Kidney (tissue), 14 donors: ENCODE data around the gene NDUFA12. TPM values are rescaled to one million over a fixed set of nuclear protein-coding genes. Genes with fewer than 3 reads are reported as not detected.

Experiments used
- DNase-seq, 5 donors: peaks; one replicate each; pipeline ENCODE4 v3.0.0-alpha.2; 2013 to 2020
- FAIRE-seq: peaks from 2 replicates; lab custom pipeline; 2012; peaks lifted over from hg19 to GRCh38; lab: Jason Lieb, UNC
- H3K27ac ChIP-seq, 2 donors: one replicate each; pipeline ENCODE4 v1.7.0; 2013; ENCODE audit warnings: low read depth in 2 of 2, low read length in 2 of 2, inconsistent platforms in 1 of 2
- H3K27me3 ChIP-seq: one replicate; pipeline ENCODE4 v1.7.1; 2013; ENCODE audit warnings: low read length, inconsistent platforms; ENCODE audit not compliant: control insufficient read depth, insufficient read depth
- H3K36me3 ChIP-seq, 3 donors: one replicate each; pipeline versions ENCODE4 v1.7.0 to v1.7.1; 2013; ENCODE audit warnings: low read length in 3 of 3, control low read depth in 1 of 3, inconsistent platforms in 1 of 3; ENCODE audit not compliant: insufficient read depth in 3 of 3, control insufficient read depth in 2 of 3
- H3K4me1 ChIP-seq, 3 donors: one replicate each; pipeline versions ENCODE4 v1.7.0 to v1.7.1; 2013; ENCODE audit warnings: low read length in 3 of 3, inconsistent platforms in 1 of 3, low read depth in 1 of 3; ENCODE audit not compliant: control insufficient read depth in 2 of 3, insufficient read depth in 2 of 3
- H3K4me3 ChIP-seq, 3 donors: one replicate each; pipeline versions ENCODE4 v1.7.0 to v1.8.1; 2013; ENCODE audit warnings: low read length in 3 of 3, control low read depth in 1 of 3, inconsistent platforms in 1 of 3
- H3K9ac ChIP-seq, 3 donors: one replicate each; pipeline versions ENCODE4 v1.7.0 to v1.7.1; 2013; ENCODE audit warnings: low read length in 3 of 3, control low read depth in 1 of 3, inconsistent platforms in 1 of 3
- H3K9me3 ChIP-seq, 3 donors: one replicate each; pipeline versions ENCODE4 v1.7.0 to v1.7.1; 2013; ENCODE audit warnings: low read length in 3 of 3, control low read depth in 1 of 3, inconsistent platforms in 1 of 3; ENCODE audit not compliant: control insufficient read depth in 2 of 3, insufficient read depth in 1 of 3
- CTCF ChIP-seq: IDR thresholded peaks from 3 replicates; pipeline ENCODE4 v1.5.1; 2012; ENCODE audit warnings: mild to moderate bottlenecking, moderate library complexity, borderline replicate concordance; ENCODE audit not compliant: insufficient read depth; ENCODE audit errors: extremely low read depth
- intact Hi-C: fragments of 100-400 bp; cut with DNase I; formaldehyde crosslinking; loops from one replicate; pipeline ENCODE4 v1.11.1; 2022
- polyA plus RNA-seq: library from polyadenylated mRNA; stranded (reverse); fragments of 350-450 nt; fragmentation: Illumina TruSeq; extraction: RNeasy Lipid Tissue Mini Kit (QIAGEN cat#74804); gene quantifications from one replicate; pipeline ENCODE4 v1.2.3, GENCODE V29; 2014; ENCODE audit warnings: low read depth, low replicate concordance; ENCODE audit not compliant: insufficient read depth
- total RNA-seq: library from RNA; stranded (reverse); fragmentation: NEBNext Ultra II Directional; extraction: Animal tissue kit (Norgen Biotek cat#: 25700); gene quantifications from one replicate; pipeline ENCODE4 v1.2.1, GENCODE V29; 2021
- donor health status: control.
- donor health status: control.
- donor health status: control.
- donor health status: control.
- donor health status: control.
- donor health status: DM: yes; HTN: yes; CAD: no.
- donor health status: Normal renal cell carcinoma (clear cell type).

NDUFA12 gene
- total and polyA plus RNA-seq, 2 donors from 2014 or later, result 79.0 to 246 TPM

DNA sequence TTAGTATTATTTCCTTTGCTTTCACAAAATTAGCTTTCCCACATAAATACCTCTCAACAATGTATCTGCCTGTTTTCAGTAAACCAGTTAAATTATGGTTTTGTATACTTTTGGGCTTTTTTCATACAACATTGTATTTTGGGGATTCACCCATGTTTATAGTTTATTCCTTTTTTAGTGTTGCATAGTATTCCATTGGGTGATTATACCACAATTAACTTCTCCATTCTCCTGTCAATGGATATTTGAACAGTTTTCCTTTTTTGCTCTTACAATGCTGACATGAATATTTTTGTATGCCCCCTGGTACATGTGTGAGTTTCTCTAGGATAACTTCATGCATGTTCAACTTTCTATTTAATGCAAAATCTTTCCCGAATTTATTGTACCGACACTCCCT is 12.6 kb upstream of the NDUFA12 start:
- H3K36me3 ChIP-seq, result no peaks in the 10 kb centered on the region
- H3K27ac ChIP-seq, result no peak overlapping the region
- no peaks in the 10 kb centered on the region for H3K27me3 ChIP-seq
- no peak for TF ChIP-seq CTCF
- no peak for FAIRE-seq
- H3K4me3 ChIP-seq, result no peak overlapping the region
- no peak overlapping the region for H3K9ac ChIP-seq
- no peak for DNase-seq
- H3K9me3 ChIP-seq, result no peaks in the 10 kb centered on the region
- H3K4me1 ChIP-seq, result no peaks in the 10 kb centered on the region
- intact Hi-C loops, result no loop called here

DNA sequence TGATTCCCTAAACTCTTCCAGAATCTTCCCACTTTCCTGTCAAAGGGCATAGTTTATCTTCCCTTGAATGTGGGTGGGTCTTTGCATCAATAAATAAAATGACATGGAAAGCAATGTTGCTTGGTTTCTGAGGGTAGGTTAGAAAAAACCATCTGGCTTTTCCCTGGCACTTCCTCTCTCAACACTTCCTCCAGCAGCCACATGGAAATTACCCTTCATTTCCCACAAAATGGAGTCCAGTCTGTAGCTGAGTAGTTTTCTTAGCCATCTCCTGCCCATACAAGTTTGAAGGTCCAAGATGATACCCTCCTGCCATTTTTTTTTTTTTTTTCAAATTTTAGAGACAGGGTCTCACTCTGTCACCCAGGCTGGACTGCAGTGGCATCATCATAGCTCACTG is 11.1 kb upstream of the NDUFA12 start:
- Histone ChIP-seq H3K27me3 (no peaks in the 10 kb centered on the region), H3K9ac (no peak overlapping the region), H3K4me1 (no peaks in the 10 kb centered on the region), H3K4me3 (no peak overlapping the region), H3K27ac (no peak overlapping the region), H3K36me3 (no peaks in the 10 kb centered on the region), H3K9me3 (no peaks in the 10 kb centered on the region)
- FAIRE-seq (no peak), DNase-seq (no peak)
- TF ChIP-seq CTCF, result no peak
- intact Hi-C loops, result no loop called here

GRCh38 chr12:95006206-95006605 is 2.7 kb upstream of the NDUFA12 start:
- intact Hi-C loops, result no loop called here
- Histone ChIP-seq H3K9me3 (peaks cover 0 to 3% (median 0%) of the 10 kb centered on the region in 3 donors), H3K27ac (no peak overlapping the region), H3K27me3 (no peaks in the 10 kb centered on the region), H3K9ac (no peak overlapping the region), H3K4me1 (peaks cover 0 to 12% (median 0%) of the 10 kb centered on the region in 3 donors), H3K4me3 (no peak overlapping the region), H3K36me3 (no peaks in the 10 kb centered on the region)
- no peak for TF ChIP-seq CTCF
- FAIRE-seq, result no peak
- no peak for DNase-seq

DNA sequence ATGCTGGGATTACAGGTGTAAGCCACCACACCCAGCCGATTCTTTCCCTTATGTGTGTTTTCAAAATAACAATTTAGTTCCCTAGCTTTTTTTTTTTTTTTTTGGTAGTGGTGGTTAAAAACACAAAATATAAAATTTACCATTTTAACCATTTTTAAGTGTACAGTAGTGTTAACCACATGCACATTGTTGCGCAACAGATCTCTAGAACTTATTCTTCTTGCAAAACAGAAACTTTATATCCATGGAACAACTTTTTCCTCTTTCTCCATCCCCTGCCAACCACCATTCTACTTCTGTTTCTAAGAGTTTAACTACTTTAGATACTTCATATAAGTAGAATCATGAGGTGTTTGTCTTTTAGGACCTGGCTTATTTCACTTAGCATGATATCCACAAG is 1.1 kb upstream of the NDUFA12 start:
- Histone ChIP-seq H3K27ac (no peak overlapping the region), H3K9ac (no peak overlapping the region), H3K4me3 (no peak overlapping the region), H3K36me3 (no peaks in the 10 kb centered on the region), H3K27me3 (no peaks in the 10 kb centered on the region), H3K4me1 (peaks cover 0 to 12% (median 0%) of the 10 kb centered on the region in 3 donors), H3K9me3 (peaks cover 0 to 3% (median 0%) of the 10 kb centered on the region in 3 donors)
- no peak for TF ChIP-seq CTCF
- DNase-seq (no peak), FAIRE-seq (no peak)
- intact Hi-C loops, result no loop called here
